ENCODE data around the gene PNLIPRP2. TPM values are rescaled to one million over a fixed set of nuclear protein-coding genes. Genes with fewer than 3 reads are reported as not detected.

Gene PNLIPRP2
- total RNA-seq, 2 experiments from 2014 or later, result not detected

DNA sequence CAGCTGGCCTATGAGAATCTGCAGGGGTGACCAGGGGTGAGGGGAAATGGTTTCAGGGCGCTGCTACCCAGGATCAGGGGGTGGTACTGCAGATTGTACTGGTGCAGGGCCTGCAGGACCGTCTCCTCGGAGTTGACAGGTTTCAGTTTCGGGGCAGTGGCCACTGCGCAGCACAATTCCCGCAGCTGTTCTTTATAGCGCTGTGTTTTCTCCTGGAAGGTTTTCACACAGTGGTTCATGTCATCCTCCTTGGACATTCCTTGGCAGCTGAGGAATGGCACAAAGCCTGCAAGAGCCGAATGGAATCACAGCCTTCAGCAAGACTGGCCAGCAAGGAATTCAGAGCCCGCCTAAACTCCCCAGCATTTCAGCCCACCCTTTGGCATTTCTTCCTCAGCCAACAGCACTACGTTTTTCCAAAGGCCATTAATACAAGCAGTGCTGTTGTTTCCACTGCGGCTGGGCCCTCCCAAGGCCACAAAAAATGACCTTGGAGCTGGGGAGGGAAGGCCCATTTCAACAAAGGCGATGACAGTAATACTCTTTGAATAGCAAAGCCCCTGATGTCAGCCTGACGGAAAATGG, 44.9 kb downstream of the PNLIPRP2 start:
- Mint-ChIP-seq H3K4me3 (no peak overlapping the region), H3K9me3 (ENCODE audit: insufficient read depth) (no peaks in the 10 kb centered on the region), H3K27me3 (ENCODE audit: low read depth) (peaks cover 3% of the 10 kb centered on the region), H3K4me1 (ENCODE audit: low read depth) (no peaks in the 10 kb centered on the region), H3K27ac (no peak overlapping the region), H3K36me3 (ENCODE audit: low read depth) (no peaks in the 10 kb centered on the region)
- ATAC-seq, result no peak
- ChIA-PET CTCF (no interaction called here), POLR2A (no interaction called here)
- no peak for DNase-seq

DNA sequence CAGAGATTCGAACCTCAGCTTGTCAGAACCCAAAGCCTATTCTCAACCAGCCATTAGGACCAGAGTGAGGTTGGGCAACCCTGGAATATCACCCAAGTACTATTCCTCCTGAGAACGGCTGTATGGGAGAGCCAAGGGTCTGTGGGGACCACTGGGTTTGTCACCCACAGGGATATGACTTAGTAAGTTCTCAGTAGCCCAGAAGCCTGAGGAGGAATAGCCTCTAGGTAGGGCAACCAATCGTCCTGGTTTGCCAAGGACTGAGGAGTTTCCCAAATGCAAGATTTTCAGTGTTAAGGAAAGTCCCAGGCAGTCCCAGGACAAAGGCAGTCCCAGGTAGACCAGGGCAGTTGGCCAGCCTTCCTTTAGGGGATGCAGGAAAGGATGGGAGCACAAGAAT, 46.7 kb downstream of the PNLIPRP2 start:
- Mint-ChIP-seq H3K27me3 (ENCODE audit: low read depth) (peaks cover 9% of the 10 kb centered on the region), H3K4me3 (no peak overlapping the region), H3K9me3 (ENCODE audit: insufficient read depth) (no peaks in the 10 kb centered on the region), H3K4me1 (ENCODE audit: low read depth) (no peaks in the 10 kb centered on the region), H3K36me3 (ENCODE audit: low read depth) (no peaks in the 10 kb centered on the region), H3K27ac (no peak overlapping the region)
- ChIA-PET POLR2A (no interaction called here), CTCF (no interaction called here)
- DNase-seq (no peak), ATAC-seq (no peak)

DNA sequence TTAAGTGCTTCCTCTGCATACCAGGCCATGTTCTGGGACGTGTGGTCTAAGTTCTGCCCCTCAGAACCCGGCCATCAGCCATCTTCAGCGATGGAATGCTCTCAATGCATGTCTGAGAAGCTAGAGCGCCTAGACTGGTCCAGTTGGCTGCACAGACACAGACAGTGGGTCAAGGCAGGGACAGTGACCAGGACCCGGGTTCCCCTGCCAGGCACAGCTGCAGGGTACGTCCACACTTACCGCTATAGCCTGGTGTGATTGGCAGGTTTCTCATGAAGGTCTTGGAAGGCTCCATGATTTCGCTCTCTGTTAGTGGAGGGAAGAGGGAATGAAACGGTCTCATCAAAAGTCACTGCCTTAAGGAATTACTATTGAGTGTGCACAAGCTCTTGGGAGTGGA, 47.3 kb downstream of the PNLIPRP2 start:
- no peak for DNase-seq
- Mint-ChIP-seq H3K36me3 (ENCODE audit: low read depth) (no peaks in the 10 kb centered on the region), H3K9me3 (ENCODE audit: insufficient read depth) (no peaks in the 10 kb centered on the region), H3K27me3 (ENCODE audit: low read depth) (peaks cover 9% of the 10 kb centered on the region), H3K4me3 (no peak overlapping the region), H3K27ac (no peak overlapping the region), H3K4me1 (ENCODE audit: low read depth) (no peaks in the 10 kb centered on the region)
- no peak for ATAC-seq
- ChIA-PET POLR2A (no interaction called here), CTCF (no interaction called here)

GRCh38 chr10:116668446-116668845, 47.7 kb downstream of the PNLIPRP2 start:
- no peak overlapping the region for H3K4me3 Mint-ChIP-seq
- CTCF ChIA-PET, result no interaction called here
- no peak for ATAC-seq

DNA sequence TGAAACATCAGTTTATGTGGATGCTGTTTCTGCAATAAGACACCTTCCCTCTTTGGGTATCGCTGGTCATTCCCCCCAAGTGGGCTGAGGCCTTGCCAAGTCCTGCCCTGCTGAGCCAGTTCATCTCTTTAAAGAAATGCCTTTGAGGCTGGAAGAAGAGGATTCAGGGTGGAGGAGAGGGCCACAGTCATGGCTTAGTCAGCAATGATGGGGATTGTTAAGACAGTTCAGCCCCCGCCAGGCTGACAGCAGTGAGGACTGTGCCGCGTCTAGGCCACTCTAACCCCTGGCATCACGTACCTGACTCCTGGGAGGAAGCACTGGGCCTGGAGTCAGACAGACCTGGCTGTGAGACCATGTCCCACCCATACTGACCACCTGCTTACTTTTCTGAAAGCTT, 48.3 kb downstream of the PNLIPRP2 start:
- ATAC-seq (no peak), DNase-seq (no peak)
- peaks cover 12% of the 10 kb centered on the region for H3K27me3 Mint-ChIP-seq (ENCODE audit: low read depth)
- H3K9me3 Mint-ChIP-seq (ENCODE audit: insufficient read depth), result no peaks in the 10 kb centered on the region
- no peak overlapping the region for H3K27ac Mint-ChIP-seq
- no peak overlapping the region for H3K4me3 Mint-ChIP-seq
- ChIA-PET CTCF (no interaction called here), POLR2A (no interaction called here)
- H3K4me1 Mint-ChIP-seq (ENCODE audit: low read depth), result no peaks in the 10 kb centered on the region
- no peaks in the 10 kb centered on the region for H3K36me3 Mint-ChIP-seq (ENCODE audit: low read depth)

More at GRCh38 chr10:116668446-116668845, 47.7 kb downstream of the PNLIPRP2 start:
- H3K9me3 Mint-ChIP-seq (ENCODE audit: insufficient read depth), result no peaks in the 10 kb centered on the region
- DNase-seq, result no peak
- no peak overlapping the region for H3K27ac Mint-ChIP-seq
- POLR2A ChIA-PET, result no interaction called here
- peaks cover 9% of the 10 kb centered on the region for H3K27me3 Mint-ChIP-seq (ENCODE audit: low read depth)
- no peaks in the 10 kb centered on the region for H3K36me3 Mint-ChIP-seq (ENCODE audit: low read depth)
- H3K4me1 Mint-ChIP-seq (ENCODE audit: low read depth), result no peaks in the 10 kb centered on the region

DNA sequence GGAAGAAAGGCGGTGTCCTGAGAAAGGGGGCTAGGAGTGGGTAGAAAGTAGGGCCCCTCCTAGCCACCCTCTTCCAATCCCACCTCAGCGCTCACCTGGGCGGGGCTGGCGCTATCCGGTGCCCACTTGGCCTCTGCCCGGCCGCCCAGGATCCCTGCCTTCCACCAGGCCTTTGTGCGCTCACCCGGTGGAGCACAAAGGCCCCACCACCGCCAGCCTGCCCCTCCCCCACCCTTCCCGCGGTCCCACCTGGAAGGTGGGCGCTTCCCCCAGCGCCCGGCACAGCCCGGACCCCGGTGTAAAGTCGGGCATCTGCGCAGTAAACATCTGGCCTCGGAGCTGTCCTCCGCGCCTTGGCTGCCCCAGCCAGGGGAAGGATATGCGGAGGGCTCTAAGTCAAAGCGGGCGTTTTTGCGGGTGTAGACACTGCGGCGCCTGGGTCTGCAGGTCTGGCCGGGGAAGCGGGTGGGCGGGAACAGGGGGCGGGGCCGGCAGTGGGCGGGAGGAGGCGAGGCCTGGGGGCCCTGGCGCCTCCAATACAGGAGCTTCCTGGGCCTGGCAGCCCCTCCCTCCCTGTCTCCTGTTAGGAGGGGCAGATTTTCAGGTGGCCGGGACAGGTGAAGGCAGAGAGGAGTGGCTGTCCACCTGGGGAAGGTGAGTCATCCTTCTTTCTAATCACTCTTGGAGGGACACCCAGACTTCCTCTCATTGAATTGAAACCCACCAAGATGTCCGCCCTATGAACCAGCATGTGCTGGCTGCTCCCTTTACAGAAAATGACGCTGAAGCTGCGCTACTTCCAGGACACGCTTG, 49.3 kb downstream of the PNLIPRP2 start:
- Mint-ChIP-seq H3K36me3 (ENCODE audit: low read depth) (no peaks in the 10 kb centered on the region), H3K9me3 (ENCODE audit: insufficient read depth) (no peaks in the 10 kb centered on the region), H3K4me3 (no peak overlapping the region), H3K27me3 (ENCODE audit: low read depth) (peaks cover 16% of the 10 kb centered on the region), H3K4me1 (ENCODE audit: low read depth) (no peaks in the 10 kb centered on the region), H3K27ac (no peak overlapping the region)
- ChIA-PET CTCF (no interaction called here), POLR2A (no interaction called here)
- DNase-seq, result no peak
- no peak for ATAC-seq

DNA sequence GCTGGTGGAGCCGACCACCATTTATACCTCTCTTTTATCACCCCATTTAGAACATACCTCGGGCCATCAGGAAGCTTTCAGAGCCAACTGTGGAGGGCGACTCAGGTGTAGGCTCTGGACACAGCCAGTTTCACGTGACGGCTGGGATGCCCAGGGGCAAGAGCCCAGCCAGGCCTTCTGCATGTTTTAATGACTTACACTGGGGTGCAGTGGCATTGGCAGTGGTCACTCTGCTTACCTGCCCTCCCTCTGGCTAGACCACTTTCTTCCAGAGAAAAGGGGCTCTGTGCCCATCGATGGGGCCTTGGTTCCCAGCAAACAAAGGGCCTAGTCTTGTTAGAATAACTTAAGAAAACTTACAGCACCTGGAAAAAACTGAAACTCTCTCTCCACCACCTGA, 50.0 kb downstream of the PNLIPRP2 start:
- H3K4me1 Mint-ChIP-seq (ENCODE audit: low read depth), result no peaks in the 10 kb centered on the region
- POLR2A ChIA-PET, result no interaction called here
- ATAC-seq (no peak), DNase-seq (no peak)
- H3K36me3 Mint-ChIP-seq (ENCODE audit: low read depth), result no peaks in the 10 kb centered on the region
- H3K27me3 Mint-ChIP-seq (ENCODE audit: low read depth), result peaks cover 16% of the 10 kb centered on the region
- no peak overlapping the region for H3K27ac Mint-ChIP-seq
- CTCF ChIA-PET, result interaction anchor here (1.1 kb wide), 1 partner anchor 11 kb away, joined by 4 read pairs; no protein-coding TSS in a partner anchor
- H3K9me3 Mint-ChIP-seq (ENCODE audit: insufficient read depth), result no peaks in the 10 kb centered on the region
- H3K4me3 Mint-ChIP-seq, result no peak overlapping the region

DNA sequence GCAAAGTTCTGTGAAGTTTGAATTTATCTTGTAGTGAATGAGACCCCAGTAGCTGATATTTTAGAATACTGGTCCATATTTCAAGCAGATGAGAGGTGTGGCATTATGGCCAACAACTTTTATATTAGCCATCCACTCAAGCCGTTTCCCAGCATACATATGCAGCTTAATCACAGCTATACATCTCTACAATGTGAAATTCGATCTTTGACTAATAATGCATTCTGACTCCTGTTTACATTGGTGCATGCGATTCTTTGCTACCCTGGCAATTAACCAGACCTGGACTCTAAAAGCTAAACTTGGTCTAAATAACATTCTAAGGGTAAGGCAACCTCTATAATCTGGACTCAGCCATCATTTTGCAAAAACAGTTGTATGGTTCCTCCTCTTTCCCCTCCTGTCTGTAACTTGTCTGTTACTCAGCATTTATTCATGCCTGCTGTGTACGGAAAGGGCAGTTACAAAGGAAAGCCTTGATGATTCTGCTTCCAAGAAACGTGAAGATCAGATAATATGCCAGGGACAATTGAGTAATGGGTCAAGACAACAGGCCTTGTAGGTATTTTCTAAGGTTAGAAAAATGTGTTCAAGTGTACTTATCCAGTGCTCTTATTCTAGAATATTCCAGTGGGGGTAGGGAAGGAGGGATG, 50.6 kb downstream of the PNLIPRP2 start:
- H3K4me3 Mint-ChIP-seq, result no peak overlapping the region
- H3K36me3 Mint-ChIP-seq (ENCODE audit: low read depth), result no peaks in the 10 kb centered on the region
- ChIA-PET CTCF (interaction anchor here (1.1 kb wide), 1 partner anchor 10 kb away, joined by 4 read pairs; no protein-coding TSS in a partner anchor), POLR2A (no interaction called here)
- ATAC-seq (no peak), DNase-seq (no peak)
- no peaks in the 10 kb centered on the region for H3K4me1 Mint-ChIP-seq (ENCODE audit: low read depth)
- no peak overlapping the region for H3K27ac Mint-ChIP-seq
- no peaks in the 10 kb centered on the region for H3K9me3 Mint-ChIP-seq (ENCODE audit: insufficient read depth)
- H3K27me3 Mint-ChIP-seq (ENCODE audit: low read depth), result peaks cover 16% of the 10 kb centered on the region

DNA sequence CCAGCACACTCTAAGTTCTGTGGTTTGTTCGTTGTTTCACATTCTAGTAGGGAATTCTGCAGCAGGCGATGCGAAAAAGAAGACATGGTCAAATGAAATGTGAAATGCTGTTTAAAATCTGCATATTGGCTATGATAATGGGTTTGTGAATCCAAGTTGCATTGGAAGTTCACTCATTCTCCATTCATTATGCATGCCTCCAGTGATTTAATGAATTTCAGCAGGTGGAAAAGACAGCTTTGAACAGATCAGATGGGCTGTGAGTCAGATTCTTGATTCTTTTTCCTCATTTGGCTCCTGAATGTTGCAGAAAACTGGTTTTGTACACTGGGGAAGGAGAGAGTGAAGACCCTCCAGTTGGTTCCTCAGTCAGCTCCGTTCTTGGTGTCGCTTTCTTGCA, 52.1 kb downstream of the PNLIPRP2 start:
- no peak for DNase-seq
- Mint-ChIP-seq H3K4me1 (ENCODE audit: low read depth) (no peaks in the 10 kb centered on the region), H3K4me3 (no peak overlapping the region), H3K27me3 (ENCODE audit: low read depth) (peaks cover 16% of the 10 kb centered on the region), H3K27ac (no peak overlapping the region), H3K36me3 (ENCODE audit: low read depth) (no peaks in the 10 kb centered on the region), H3K9me3 (ENCODE audit: insufficient read depth) (no peaks in the 10 kb centered on the region)
- POLR2A ChIA-PET, result no interaction called here
- CTCF ChIA-PET, result no interaction called here
- no peak for ATAC-seq

DNA sequence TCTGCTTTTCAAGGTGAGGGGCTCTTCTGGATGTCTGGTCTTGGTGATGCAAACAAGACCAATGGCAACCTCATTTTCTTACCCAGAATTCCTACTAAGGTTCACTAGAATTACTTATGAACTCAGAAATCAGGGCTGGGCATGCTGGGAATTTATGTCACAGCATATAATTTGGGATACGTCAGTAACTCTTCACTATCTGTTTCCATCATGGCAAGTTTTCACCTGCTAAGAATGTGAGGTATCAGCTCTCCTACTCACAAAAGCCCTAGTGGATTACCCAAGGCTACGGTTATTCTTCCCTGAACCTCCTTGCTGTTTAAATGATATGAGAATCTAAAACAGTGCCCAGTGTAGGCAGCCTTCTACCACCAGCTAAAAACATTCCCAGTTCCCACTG, 53.1 kb downstream of the PNLIPRP2 start:
- H3K36me3 Mint-ChIP-seq (ENCODE audit: low read depth), result no peaks in the 10 kb centered on the region
- H3K4me1 Mint-ChIP-seq (ENCODE audit: low read depth), result no peaks in the 10 kb centered on the region
- ATAC-seq (no peak), DNase-seq (no peak)
- H3K27me3 Mint-ChIP-seq (ENCODE audit: low read depth), result peaks cover 16% of the 10 kb centered on the region
- H3K9me3 Mint-ChIP-seq (ENCODE audit: insufficient read depth), result no peaks in the 10 kb centered on the region
- POLR2A ChIA-PET, result no interaction called here
- CTCF ChIA-PET, result no interaction called here
- H3K4me3 Mint-ChIP-seq, result no peak overlapping the region
- H3K27ac Mint-ChIP-seq, result no peak overlapping the region

DNA sequence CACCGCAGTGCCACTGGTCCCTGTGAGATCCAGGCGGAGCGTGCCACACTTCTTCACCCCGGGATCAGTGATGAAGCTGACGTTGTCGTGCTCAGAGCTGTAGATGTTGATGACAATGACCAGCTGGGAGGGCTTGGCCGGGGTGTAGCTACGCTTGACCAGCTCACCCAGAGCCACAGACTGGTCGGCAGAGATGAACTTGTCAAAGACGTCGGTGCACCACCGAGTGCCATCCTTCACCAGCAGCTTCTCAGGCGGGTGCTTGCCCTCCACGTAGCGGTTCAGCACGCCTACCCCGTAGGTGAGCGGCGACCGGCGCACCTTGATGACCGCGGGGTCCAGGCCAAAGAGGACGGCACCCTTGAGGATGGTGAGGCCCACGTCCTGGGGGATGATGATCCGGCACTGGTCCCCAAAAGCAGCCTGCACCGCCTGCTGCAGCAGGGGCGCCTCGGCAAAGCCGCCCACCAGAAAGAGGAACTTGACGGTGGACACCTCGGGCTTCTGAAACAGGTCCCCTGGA, 54.2 kb downstream of the PNLIPRP2 start:
- DNase-seq (no peak), ATAC-seq (no peak)
- Mint-ChIP-seq H3K27me3 (ENCODE audit: low read depth) (peaks cover 16% of the 10 kb centered on the region), H3K4me3 (no peak overlapping the region), H3K4me1 (ENCODE audit: low read depth) (no peaks in the 10 kb centered on the region), H3K27ac (no peak overlapping the region), H3K9me3 (ENCODE audit: insufficient read depth) (no peaks in the 10 kb centered on the region), H3K36me3 (ENCODE audit: low read depth) (no peaks in the 10 kb centered on the region)
- CTCF ChIA-PET, result no interaction called here
- POLR2A ChIA-PET, result no interaction called here

- CTCF ChIA-PET, result interaction anchor here (0.8 kb wide), 1 partner anchor 12 kb away, joined by 3 read pairs; no protein-coding TSS in a partner anchor
- no peak overlapping the region for H3K27ac Mint-ChIP-seq
- H3K4me3 Mint-ChIP-seq, result no peak overlapping the region
- no peaks in the 10 kb centered on the region for H3K36me3 Mint-ChIP-seq (ENCODE audit: low read depth)
- H3K9me3 Mint-ChIP-seq (ENCODE audit: insufficient read depth), result no peaks in the 10 kb centered on the region
- ATAC-seq, result no peak
- no peaks in the 10 kb centered on the region for H3K4me1 Mint-ChIP-seq (ENCODE audit: low read depth)
- peaks cover 13% of the 10 kb centered on the region for H3K27me3 Mint-ChIP-seq (ENCODE audit: low read depth)
- POLR2A ChIA-PET, result no interaction called here
- DNase-seq, result no peak
Observed at GRCh38 chr10:116676118-116676517, 55.4 kb downstream of the PNLIPRP2 start.
